HPDE6-E6E7 (cell line): ENCODE data around the gene ARMC3.

Source experiments
- DNase-seq: peaks from one replicate; pipeline ENCODE4 v3.0.0; 2011; ENCODE audit warnings: missing footprints; ENCODE audit errors: extremely low spot score

ARMC3 gene

GRCh38 chr10:22992621-22993020 is 64.8 kb downstream of the ARMC3 start:
- DNase-seq = no peak

GRCh38 chr10:22993314-22993713 is 65.5 kb downstream of the ARMC3 start:
- no peak for DNase-seq

- peak; percentile 7 for DNase-seq
These were observed 69.2 kb downstream of the ARMC3 start for GRCh38 chr10:22997096-22997495.

GRCh38 chr10:22998091-22998490 is 70.2 kb downstream of the ARMC3 start:
- DNase-seq = no peak

GRCh38 chr10:22999942-23000341 is 72.1 kb downstream of the ARMC3 start:
- no peak for DNase-seq

- DNase-seq = no peak
These were observed 74.2 kb downstream of the ARMC3 start for GRCh38 chr10:23001901-23002516.

- no peak for DNase-seq
These were observed 77.3 kb downstream of the ARMC3 start for GRCh38 chr10:23005150-23005549.

- DNase-seq = no peak
These were observed 85.9 kb downstream of the ARMC3 start for GRCh38 chr10:23013581-23014335.

GRCh38 chr10:23015021-23015707 is 87.3 kb downstream of the ARMC3 start:
- no peak for DNase-seq

GRCh38 chr10:23016636-23017035 is 88.8 kb downstream of the ARMC3 start:
- DNase-seq = no peak

- no peak for DNase-seq
These were observed 91.8 kb downstream of the ARMC3 start for GRCh38 chr10:23019633-23020032.

- DNase-seq = no peak
These were observed 93.6 kb downstream of the ARMC3 start for GRCh38 chr10:23021430-23021829.

GRCh38 chr10:23024002-23024401 is 96.1 kb downstream of the ARMC3 start:
- no peak for DNase-seq

GRCh38 chr10:23031318-23031717 is 103.5 kb downstream of the ARMC3 start:
- no peak for DNase-seq

- no peak for DNase-seq
These were observed 106.9 kb downstream of the ARMC3 start for GRCh38 chr10:23034790-23035189.

- DNase-seq = no peak
These were observed 107.7 kb downstream of the ARMC3 start for GRCh38 chr10:23035569-23035968.

- no peak for DNase-seq
These were observed 109.3 kb downstream of the ARMC3 start for GRCh38 chr10:23037152-23037551.

- DNase-seq = no peak
These were observed 109.7 kb downstream of the ARMC3 start for GRCh38 chr10:23037561-23037960.

- no peak for DNase-seq
These were observed 110.3 kb downstream of the ARMC3 start for GRCh38 chr10:23038172-23038571.

- DNase-seq = no peak
These were observed 112.1 kb downstream of the ARMC3 start for GRCh38 chr10:23040002-23040401.

- DNase-seq = no peak
These were observed 118.2 kb downstream of the ARMC3 start for GRCh38 chr10:23046027-23046426.

- no peak for DNase-seq
These were observed 119.6 kb downstream of the ARMC3 start for GRCh38 chr10:23047201-23048050.
